ENCODE results near the gene COMMD7.

Gene COMMD7

GRCh38 chr20:32779500-32780211, 36.4 kb upstream of the COMMD7 start:
- Histone ChIP-seq H3K27ac (no peak overlapping the region), H3K4me1 (ENCODE audit: control insufficient read depth in 1 of 2, insufficient read depth in 1 of 2, low read depth in 1 of 2, low read length in 1 of 2) (no peaks in the 10 kb centered on the region), H3K9me3 (no peaks in the 10 kb centered on the region), H3K36me3 (no peaks in the 10 kb centered on the region), H3K27me3 (no peaks in the 10 kb centered on the region), H3K4me3 (ENCODE audit: low read depth in 1 of 2, low read length in 1 of 2) (no peak overlapping the region)
- TF ChIP-seq CTCF (IDR thresholded peaks at IDR 0.05): no peak

- H3K27me3 ChIP-seq: no peaks in the 10 kb centered on the region
- no peaks in the 10 kb centered on the region for H3K4me1 ChIP-seq (ENCODE audit: control insufficient read depth in 1 of 2, insufficient read depth in 1 of 2, low read depth in 1 of 2, low read length in 1 of 2)
- TF ChIP-seq CTCF (IDR thresholded peaks at IDR 0.05): no peak
- H3K9me3 ChIP-seq: no peaks in the 10 kb centered on the region
- no peaks in the 10 kb centered on the region for H3K36me3 ChIP-seq
- no peak overlapping the region for H3K27ac ChIP-seq
- H3K4me3 ChIP-seq (ENCODE audit: low read depth in 1 of 2, low read length in 1 of 2): no peak overlapping the region
These were observed 34.1 kb upstream of the COMMD7 start for GRCh38 chr20:32777177-32777956.

- Histone ChIP-seq H3K36me3 (no peaks in the 10 kb centered on the region), H3K27me3 (no peaks in the 10 kb centered on the region), H3K4me3 (ENCODE audit: low read depth in 1 of 2, low read length in 1 of 2) (no peak overlapping the region), H3K27ac (no peak overlapping the region), H3K4me1 (ENCODE audit: control insufficient read depth in 1 of 2, insufficient read depth in 1 of 2, low read depth in 1 of 2, low read length in 1 of 2) (no peaks in the 10 kb centered on the region), H3K9me3 (no peaks in the 10 kb centered on the region)
- TF ChIP-seq CTCF (IDR thresholded peaks at IDR 0.05): no peak
These were observed 32.2 kb upstream of the COMMD7 start for GRCh38 chr20:32775336-32775991.

DNA sequence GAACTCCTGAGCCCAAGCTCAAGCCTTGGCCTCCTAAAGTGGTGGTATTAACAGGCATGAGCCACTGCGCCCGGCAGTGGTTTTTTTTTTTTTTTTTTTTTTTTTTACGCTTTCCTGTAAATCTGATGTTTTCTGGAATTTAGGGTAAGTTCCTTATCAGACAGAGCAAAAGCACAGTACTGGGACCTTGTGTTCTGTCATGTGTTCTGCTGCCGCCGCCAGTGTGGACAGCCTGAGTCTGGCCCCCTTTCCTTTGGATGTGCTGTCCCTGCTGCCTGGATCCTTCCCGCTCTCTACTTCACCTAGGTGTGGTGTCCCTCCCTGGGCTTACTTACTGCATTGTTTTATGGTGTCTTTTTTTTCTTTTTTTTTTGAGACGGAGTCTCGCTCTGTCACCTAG, 30.6 kb upstream of the COMMD7 start:
- no peak overlapping the region for H3K27ac ChIP-seq
- no peaks in the 10 kb centered on the region for H3K4me1 ChIP-seq (ENCODE audit: control insufficient read depth in 1 of 2, insufficient read depth in 1 of 2, low read depth in 1 of 2, low read length in 1 of 2)
- TF ChIP-seq CTCF (IDR thresholded peaks at IDR 0.05): no peak
- no peaks in the 10 kb centered on the region for H3K27me3 ChIP-seq
- H3K36me3 ChIP-seq: no peaks in the 10 kb centered on the region
- no peaks in the 10 kb centered on the region for H3K9me3 ChIP-seq
- no peak overlapping the region for H3K4me3 ChIP-seq (ENCODE audit: low read depth in 1 of 2, low read length in 1 of 2)

DNA sequence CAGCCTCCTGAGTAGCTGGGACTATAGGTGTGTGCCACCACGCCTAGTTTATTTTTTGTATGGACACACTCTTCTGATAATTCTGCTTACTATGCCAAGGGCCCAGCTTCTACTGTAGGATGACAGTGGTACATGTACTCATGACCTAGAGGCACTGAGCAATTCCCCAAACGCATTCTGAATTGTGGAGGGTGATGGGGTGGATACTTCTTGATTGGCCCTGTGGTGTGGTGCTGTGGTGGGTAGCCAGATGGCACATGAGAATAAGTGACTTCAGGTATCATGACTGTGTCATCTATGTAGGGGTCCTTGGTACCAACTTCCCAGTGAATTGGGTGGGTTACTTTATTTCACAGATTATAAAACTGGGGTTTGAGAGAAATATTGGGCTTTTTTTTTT, 30.0 kb upstream of the COMMD7 start:
- no peak for TF ChIP-seq CTCF (IDR thresholded peaks at IDR 0.05)
- H3K4me3 ChIP-seq (ENCODE audit: low read depth in 1 of 2, low read length in 1 of 2): no peak overlapping the region
- no peak overlapping the region for H3K27ac ChIP-seq
- H3K27me3 ChIP-seq: no peaks in the 10 kb centered on the region
- H3K36me3 ChIP-seq: no peaks in the 10 kb centered on the region
- no peaks in the 10 kb centered on the region for H3K9me3 ChIP-seq
- H3K4me1 ChIP-seq (ENCODE audit: control insufficient read depth in 1 of 2, insufficient read depth in 1 of 2, low read depth in 1 of 2, low read length in 1 of 2): no peaks in the 10 kb centered on the region
